ENCODE data around the gene CALM3.

The CALM3 gene

DNA sequence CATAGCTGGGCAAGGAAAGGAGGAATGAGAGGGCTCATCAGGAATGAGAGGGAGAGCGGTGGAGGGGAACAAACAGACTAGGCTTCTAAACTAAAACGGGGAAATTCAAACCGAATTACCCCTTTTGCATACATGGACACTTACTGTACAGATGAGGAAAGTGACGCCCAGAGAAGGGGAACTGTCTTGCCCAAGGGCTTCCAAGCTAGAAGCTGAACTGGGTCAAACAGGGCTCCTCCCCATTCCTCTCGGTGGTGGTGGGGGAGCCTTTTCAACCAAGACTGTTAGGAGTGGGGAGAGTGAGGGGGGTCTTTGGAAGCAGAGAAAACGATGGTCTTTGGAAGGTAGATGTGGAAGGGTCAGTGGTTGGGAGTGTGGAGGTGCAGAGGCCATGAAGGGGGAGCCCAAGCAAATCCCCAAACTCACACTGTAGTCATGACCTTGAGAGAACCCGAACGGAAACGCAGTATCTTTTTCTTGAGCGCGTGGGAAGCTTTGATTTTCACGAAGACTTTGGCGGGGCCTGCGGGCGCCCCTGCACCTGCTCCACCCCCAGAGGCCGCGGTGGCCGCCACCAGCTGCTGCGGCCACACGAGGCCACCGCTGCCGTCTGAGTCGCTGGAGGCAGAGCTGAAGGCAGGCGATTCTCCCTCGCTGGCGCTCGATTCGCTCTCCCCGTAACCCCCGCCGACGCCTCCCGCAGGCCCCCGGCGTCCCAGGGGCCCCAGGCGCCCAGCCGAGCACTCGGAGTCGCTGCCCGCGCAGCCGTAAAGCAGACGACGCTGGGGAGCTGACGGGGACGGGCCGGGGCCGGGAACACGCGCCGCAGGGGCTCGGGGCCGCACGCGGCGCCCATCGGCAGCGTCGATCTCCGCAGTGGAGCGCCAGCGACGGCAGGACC is 47.2 kb downstream of the CALM3 start:
- TF ChIP-seq, protein P1, sequence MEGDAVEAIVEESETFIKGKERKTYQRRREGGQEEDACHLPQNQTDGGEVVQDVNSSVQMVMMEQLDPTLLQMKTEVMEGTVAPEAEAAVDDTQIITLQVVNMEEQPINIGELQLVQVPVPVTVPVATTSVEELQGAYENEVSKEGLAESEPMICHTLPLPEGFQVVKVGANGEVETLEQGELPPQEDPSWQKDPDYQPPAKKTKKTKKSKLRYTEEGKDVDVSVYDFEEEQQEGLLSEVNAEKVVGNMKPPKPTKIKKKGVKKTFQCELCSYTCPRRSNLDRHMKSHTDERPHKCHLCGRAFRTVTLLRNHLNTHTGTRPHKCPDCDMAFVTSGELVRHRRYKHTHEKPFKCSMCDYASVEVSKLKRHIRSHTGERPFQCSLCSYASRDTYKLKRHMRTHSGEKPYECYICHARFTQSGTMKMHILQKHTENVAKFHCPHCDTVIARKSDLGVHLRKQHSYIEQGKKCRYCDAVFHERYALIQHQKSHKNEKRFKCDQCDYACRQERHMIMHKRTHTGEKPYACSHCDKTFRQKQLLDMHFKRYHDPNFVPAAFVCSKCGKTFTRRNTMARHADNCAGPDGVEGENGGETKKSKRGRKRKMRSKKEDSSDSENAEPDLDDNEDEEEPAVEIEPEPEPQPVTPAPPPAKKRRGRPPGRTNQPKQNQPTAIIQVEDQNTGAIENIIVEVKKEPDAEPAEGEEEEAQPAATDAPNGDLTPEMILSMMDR (IDR thresholded peaks at IDR 0.05; ENCODE audit: insufficient read depth, missing control alignments), result no peak
- FAIRE-seq (no peak), DNase-seq (ENCODE audit: insufficient read length, low spot score) (no peak)

DNA sequence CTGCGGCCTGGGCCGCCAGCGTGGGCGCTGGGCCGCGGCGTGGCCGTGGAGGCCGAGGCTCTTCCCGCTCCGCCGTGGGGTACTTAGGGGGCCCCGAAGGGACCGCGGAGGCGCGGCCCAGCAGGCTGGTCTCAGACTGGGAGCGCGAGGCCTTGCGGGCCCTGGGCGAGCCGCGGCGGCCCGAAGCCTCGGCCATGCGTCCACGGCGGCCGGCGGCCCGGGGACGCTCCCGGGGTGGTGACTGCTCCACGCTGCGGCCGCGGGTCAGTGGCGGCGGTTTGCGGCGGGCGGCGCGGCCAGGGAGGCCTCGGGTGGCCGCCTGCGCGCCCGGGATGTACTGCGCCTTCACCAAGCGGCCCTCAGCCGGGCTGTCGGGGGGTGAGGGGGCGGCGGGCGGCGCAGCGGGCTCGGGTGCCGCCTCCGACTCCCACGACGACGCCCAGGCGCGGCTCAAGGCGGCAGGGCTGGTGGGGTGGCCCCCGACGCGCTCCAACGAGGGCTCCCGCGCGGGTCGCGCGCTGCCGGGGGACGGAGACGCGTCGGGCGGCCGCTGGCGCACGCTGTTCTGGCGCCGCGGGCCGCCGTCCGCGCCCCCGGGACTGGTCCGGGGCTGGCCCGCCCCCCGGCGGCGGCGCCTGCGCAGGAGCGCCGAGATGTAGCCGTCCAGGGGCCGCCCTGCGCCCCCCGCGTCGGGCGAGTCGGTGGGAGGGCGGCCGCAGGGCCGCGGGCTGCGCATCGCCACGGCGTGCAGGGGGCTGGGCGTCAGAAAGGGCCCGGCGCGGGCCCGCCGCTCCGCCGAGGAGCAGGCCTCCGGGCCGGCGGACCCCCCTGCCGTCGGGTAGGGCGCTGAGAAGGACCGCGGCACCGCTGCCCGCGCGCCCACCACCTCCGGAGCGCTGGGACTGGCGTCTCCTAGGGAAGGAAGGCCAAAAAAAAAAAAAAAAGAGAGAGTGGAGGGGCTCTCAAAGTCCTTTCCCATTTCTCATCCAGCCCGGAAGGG is 48.1 kb downstream of the CALM3 start:
- FAIRE-seq (no peak), DNase-seq (ENCODE audit: insufficient read length, low spot score) (peak; percentile 85)
- TF ChIP-seq, protein P1 (IDR thresholded peaks at IDR 0.05; ENCODE audit: insufficient read depth, missing control alignments), result no peak

DNA sequence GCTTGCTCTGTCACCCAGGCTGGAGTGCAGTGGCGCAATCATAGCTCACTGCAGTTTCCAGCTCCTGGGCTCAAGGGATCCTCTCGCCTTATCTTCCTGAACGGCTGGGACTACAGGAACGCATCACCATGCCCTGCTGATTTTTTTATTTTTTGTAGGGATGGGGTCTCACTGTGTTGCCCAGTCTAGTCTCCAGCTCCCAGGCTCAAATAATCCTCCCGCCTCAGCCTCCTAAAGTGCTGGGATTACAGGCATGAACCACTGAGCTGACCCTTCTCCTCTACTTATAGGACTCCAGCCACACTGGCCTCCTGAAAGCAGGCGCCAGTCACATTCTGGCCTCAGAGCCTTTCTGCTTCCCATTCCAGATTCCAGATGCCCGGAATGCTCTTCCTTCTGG is 49.3 kb downstream of the CALM3 start:
- FAIRE-seq, result no peak
- DNase-seq (ENCODE audit: insufficient read length, low spot score), result no peak
- TF ChIP-seq, protein P1 (IDR thresholded peaks at IDR 0.05; ENCODE audit: insufficient read depth, missing control alignments), result no peak

DNA sequence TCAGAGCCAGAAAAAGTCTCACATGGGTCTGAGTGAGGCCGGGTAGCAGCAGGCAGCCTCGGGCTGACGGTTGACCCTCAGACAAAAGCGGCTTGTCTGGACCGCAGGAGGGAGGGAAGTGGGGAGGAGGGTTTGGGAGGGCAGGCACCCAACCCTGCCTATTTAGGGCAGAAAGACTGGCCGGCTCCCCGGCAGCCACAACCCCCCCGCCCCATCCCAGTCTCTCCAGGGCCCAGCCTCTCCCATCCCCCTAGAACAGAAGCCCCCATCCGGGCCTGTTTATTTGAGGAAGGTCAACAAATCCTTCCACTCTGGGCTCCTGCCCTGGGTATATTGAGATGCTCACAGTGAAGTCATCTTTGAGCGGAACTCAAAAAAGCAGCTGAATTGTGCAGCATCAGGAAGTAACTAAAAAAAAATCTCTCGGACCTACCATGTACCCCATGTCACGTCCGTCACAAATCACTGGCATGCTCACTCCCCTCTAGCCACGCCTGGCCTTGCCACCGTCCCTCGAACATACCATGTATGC is 53.6 kb downstream of the CALM3 start:
- TF ChIP-seq, protein P1 (IDR thresholded peaks at IDR 0.05; ENCODE audit: insufficient read depth, missing control alignments), result no peak
- DNase-seq (ENCODE audit: insufficient read length, low spot score) (no peak), FAIRE-seq (no peak)

DNA sequence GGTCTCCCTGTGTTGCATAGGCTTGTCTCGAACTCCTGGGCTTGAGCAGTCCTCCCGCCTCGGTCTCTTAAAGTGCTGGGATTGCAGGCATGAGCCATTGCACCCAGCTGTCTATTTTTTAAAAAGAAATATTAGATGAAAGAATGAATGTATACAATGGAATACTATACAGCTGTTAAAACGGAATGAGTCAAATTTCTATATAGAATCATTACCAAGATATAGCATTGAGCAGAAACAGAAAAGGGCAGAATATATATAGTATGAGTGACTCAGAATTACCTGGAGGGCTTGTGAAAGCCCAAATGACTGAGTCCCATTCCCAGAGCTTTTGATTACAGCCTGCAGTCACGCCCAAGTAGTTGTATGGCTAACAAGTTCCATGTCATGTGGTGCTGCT is 55.4 kb downstream of the CALM3 start:
- FAIRE-seq (no peak), DNase-seq (ENCODE audit: insufficient read length, low spot score) (no peak)
- TF ChIP-seq, protein P1 (IDR thresholded peaks at IDR 0.05; ENCODE audit: insufficient read depth, missing control alignments), result no peak

DNA sequence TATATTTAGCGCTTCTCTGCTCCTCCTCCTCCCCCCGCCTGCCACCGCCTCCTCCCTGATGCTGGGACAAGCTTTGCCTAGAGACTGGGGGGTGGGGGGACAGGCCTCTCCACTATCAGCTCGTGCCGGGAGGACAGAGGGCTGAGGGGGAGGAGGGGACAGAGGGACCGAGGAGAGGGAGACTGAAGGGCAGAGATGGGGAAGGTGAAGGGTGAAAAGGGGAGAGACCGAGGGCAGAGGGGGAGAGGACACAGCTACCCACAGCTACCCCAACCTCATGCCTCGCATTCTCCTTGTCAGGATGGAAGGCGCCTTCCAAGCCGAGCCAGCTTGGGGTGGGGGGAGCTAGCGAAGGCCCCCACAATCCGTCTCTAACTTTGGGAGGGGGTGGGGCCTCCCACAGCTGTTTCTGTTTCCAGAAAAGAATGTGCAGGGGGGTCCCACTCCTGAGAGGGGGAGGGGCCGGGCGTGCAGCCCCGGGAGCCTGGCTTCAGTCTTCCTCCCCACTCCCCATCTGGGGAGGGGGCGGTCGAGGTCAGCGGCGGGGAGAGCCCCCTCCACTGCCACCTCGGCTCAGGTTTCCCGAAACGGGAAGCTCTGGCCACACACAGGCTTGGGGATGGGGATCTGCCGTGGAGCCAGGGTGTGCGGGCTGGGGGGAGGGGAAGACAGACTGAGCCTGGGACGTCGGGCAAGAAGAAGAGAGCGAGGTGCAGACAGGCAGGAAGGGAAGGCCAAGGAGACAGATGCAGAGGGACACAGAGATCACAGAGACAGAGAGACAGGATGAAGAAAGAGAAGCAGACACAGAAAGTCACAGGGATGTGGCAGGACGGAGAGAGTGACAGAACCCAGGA is 58.2 kb downstream of the CALM3 start:
- FAIRE-seq, result no peak
- no peak for DNase-seq (ENCODE audit: insufficient read length, low spot score)
- TF ChIP-seq, protein P1 (IDR thresholded peaks at IDR 0.05; ENCODE audit: insufficient read depth, missing control alignments), result no peak
